SK-N-SH (cell line): ENCODE measurements around the gene RAB7B. TPM values are rescaled to one million over a fixed set of nuclear protein-coding genes. Genes with fewer than 3 reads are reported as not detected.
A peak's percentile ranks its signal among the peaks of the same experiment; 100 is the strongest.

Source experiments
- CTCF ChIA-PET: fragments of 300-600, 350-600 bp; formaldehyde crosslinking; extraction: SDS; loops from one replicate; lab custom pipeline; 2021; lab: Yijun Ruan, JAX
- POLR2A ChIA-PET: fragments of 350-600 bp; sonication (Branson Sonifier 250); formaldehyde crosslinking; extraction: SDS; loops from one replicate; lab custom pipeline; 2020; ENCODE audit warnings: antibody characterized with exemption, inconsistent platforms; lab: Yijun Ruan, JAX
- DNase-seq: peaks from one replicate; pipeline ENCODE4 v3.0.0; 2012
- H2AFZ ChIP-seq: fragments of 200-600 bp; sonication (generic); 2 replicates; pipeline ENCODE4 v1.8.1; 2016; ENCODE audit warnings: antibody characterized with exemption, mild to moderate bottlenecking, low read depth
- H3F3A ChIP-seq: fragments of 200-600 bp; sonication (generic); replicated peaks from 2 replicates; pipeline ENCODE3; 2016; ENCODE audit warnings: antibody characterized with exemption, mild to moderate bottlenecking; ENCODE audit not compliant: insufficient read depth
- H3K27ac ChIP-seq, 2 experiments: fragments of 200-500 bp in 1 of 2; fragments of 200-600 bp in 1 of 2; sonication (Bioruptor generic) in 1 of 2; sonication (generic), shearing (Covaris generic) in 1 of 2; 2 replicates each; pipeline versions ENCODE4 v1.5.1 to v1.6.1; 2014 to 2016; ENCODE audit warnings: low read depth in 2 of 2, inconsistent platforms in 1 of 2, low read length in 1 of 2, mild to moderate bottlenecking in 1 of 2, mixed read lengths in 1 of 2
- H3K27me3 ChIP-seq: fragments of 200-600 bp; sonication (generic), shearing (Covaris generic); 2 replicates; pipeline ENCODE4 v1.6.1; 2016; ENCODE audit warnings: mixed run types; ENCODE audit not compliant: insufficient read depth
- H3K36me3 ChIP-seq, 2 experiments: fragments of 200-500 bp in 1 of 2; fragments of 200-600 bp in 1 of 2; sonication (Bioruptor generic) in 1 of 2; sonication (generic) in 1 of 2; replicated peaks in 1 of 2; 2 replicates each; pipeline versions ENCODE3 to v1.5.1; 2014 to 2016; ENCODE audit warnings: low read length in 1 of 2, mild to moderate bottlenecking in 1 of 2; ENCODE audit not compliant: insufficient read depth in 2 of 2, control insufficient read depth in 1 of 2
- H3K4me1 ChIP-seq, 2 experiments: fragments of 200-500 bp in 1 of 2; fragments of 200-600 bp in 1 of 2; sonication (Bioruptor generic) in 1 of 2; sonication (generic), shearing (Covaris generic) in 1 of 2; 2 replicates each; pipeline versions ENCODE4 v1.5.1 to v1.6.1; 2014 to 2016; ENCODE audit warnings: low read depth in 1 of 2, low read length in 1 of 2, mixed run types in 1 of 2; ENCODE audit not compliant: insufficient read depth in 2 of 2, control insufficient read depth in 1 of 2
- H3K4me2 ChIP-seq: fragments of 200-600 bp; sonication (generic), shearing (Covaris generic); 2 replicates; pipeline ENCODE4 v1.6.1; 2017; ENCODE audit warnings: mixed run types
- H3K4me3 ChIP-seq, 2 experiments: fragments of 200-500 bp in 1 of 2; fragments of 200-600 bp in 1 of 2; sonication (Bioruptor generic) in 1 of 2; sonication (generic), shearing (Covaris generic) in 1 of 2; 2 replicates each; pipeline versions ENCODE4 v1.5.1 to v1.8.1; 2014 to 2016; ENCODE audit warnings: low read depth in 2 of 2, inconsistent platforms in 1 of 2, low read length in 1 of 2, mild to moderate bottlenecking in 1 of 2, mixed read lengths in 1 of 2, moderate library complexity in 1 of 2
- H3K79me2 ChIP-seq: fragments of 200-600 bp; sonication (generic); 2 replicates; pipeline ENCODE4 v1.8.1; 2017; ENCODE audit warnings: mild to moderate bottlenecking; ENCODE audit not compliant: insufficient read depth
- H3K9ac ChIP-seq: fragments of 200-600 bp; sonication (generic); 2 replicates; pipeline ENCODE4 v1.6.1; 2017; ENCODE audit warnings: mixed run types
- H3K9me2 ChIP-seq: fragments of 200-600 bp; sonication (generic); 2 replicates; pipeline ENCODE4 v1.6.1; 2017; ENCODE audit warnings: mixed run types
- H3K9me3 ChIP-seq: fragments of 200-600 bp; sonication (generic); 2 replicates; pipeline ENCODE4 v1.6.1; 2017; ENCODE audit warnings: mixed run types, mild to moderate bottlenecking, moderate library complexity
- H4K20me1 ChIP-seq: fragments of 200-600 bp; sonication (generic); 2 replicates; pipeline ENCODE4 v1.6.1; 2017; ENCODE audit warnings: mild to moderate bottlenecking, mixed run types; ENCODE audit not compliant: insufficient read depth
- EP300 ChIP-seq, 2 experiments: IDR thresholded peaks; 2 replicates each; pipeline versions ENCODE4 v1.4.0 to v1.6.1; 2012; ENCODE audit warnings: borderline replicate concordance in 1 of 2, low read depth in 1 of 2, low read length in 1 of 2
- FOXM1 ChIP-seq: IDR thresholded peaks from 2 replicates; pipeline ENCODE4 v1.4.0; 2012; ENCODE audit warnings: low read depth, mild to moderate bottlenecking
- GABPA ChIP-seq: IDR thresholded peaks from 2 replicates; pipeline ENCODE4 v1.4.0; 2012; ENCODE audit warnings: low read depth, mild to moderate bottlenecking
- JUND ChIP-seq: IDR thresholded peaks from 2 replicates; pipeline ENCODE4 v1.4.0; 2012
- MEF2A ChIP-seq: IDR thresholded peaks from 2 replicates; pipeline ENCODE4 v1.4.0; 2012; ENCODE audit warnings: low read depth, borderline replicate concordance
- MXI1 ChIP-seq: IDR thresholded peaks from 2 replicates; pipeline ENCODE4 v1.6.1; 2012; ENCODE audit warnings: mild to moderate bottlenecking, low read depth, low read length, improper control_type of control experiment
- NFIC ChIP-seq: IDR thresholded peaks from 2 replicates; pipeline ENCODE4 v1.4.0; 2012; ENCODE audit warnings: borderline replicate concordance
- NRF1 ChIP-seq: IDR thresholded peaks from 2 replicates; pipeline ENCODE4 v1.6.1; 2012; ENCODE audit warnings: low read depth, mild to moderate bottlenecking, low read length
- POLR2AphosphoS5 ChIP-seq: IDR thresholded peaks from 2 replicates; pipeline ENCODE4 v1.6.1; 2012; ENCODE audit warnings: low read depth, low read length
- RAD21 ChIP-seq: IDR thresholded peaks from 2 replicates; pipeline ENCODE4 v1.6.1; 2012; ENCODE audit warnings: mild to moderate bottlenecking, low read length
- RCOR1 ChIP-seq: fragments of 150-350 bp; IDR thresholded peaks from 2 replicates; pipeline ENCODE4 v1.6.1; 2017; ENCODE audit warnings: antibody characterized with exemption, low read length
- RXRA ChIP-seq: IDR thresholded peaks from 2 replicates; pipeline ENCODE4 v1.4.0; 2012; ENCODE audit warnings: low read depth, mild to moderate bottlenecking, borderline replicate concordance
- SIN3A ChIP-seq: IDR thresholded peaks from 2 replicates; pipeline ENCODE4 v1.6.1; 2012; ENCODE audit warnings: low read depth, mild to moderate bottlenecking, low read length, moderate library complexity, borderline replicate concordance
- SMC3 ChIP-seq: IDR thresholded peaks from 2 replicates; pipeline ENCODE4 v1.6.1; 2012; ENCODE audit warnings: low read depth, low read length, improper control_type of control experiment
- TEAD4 ChIP-seq: IDR thresholded peaks from 2 replicates; pipeline ENCODE4 v1.4.0; 2012; ENCODE audit warnings: mild to moderate bottlenecking, borderline replicate concordance; ENCODE audit not compliant: insufficient read depth
- WGBS: methylation state at CpG from one replicate; pipeline ENCODE4 v1.1.6; 2017; ENCODE audit warnings: low lambda C conversion rate; 5-methylcytosine and 5-hydroxymethylcytosine counted together
- polyA plus RNA-seq, 3 experiments: library from polyadenylated mRNA; depleted of rRNA; stranded (reverse); fragments of >200 nt; gene quantifications; 2 replicates each; pipeline ENCODE4 v1.2.3, GENCODE V29; 2012
- TF ChIP-seq, protein P1 (sequence below): fragments of 150-350 bp; IDR thresholded peaks from 2 replicates; pipeline ENCODE4 v1.6.1; 2016; ENCODE audit warnings: mild to moderate bottlenecking, low read depth, low read length
- TF ChIP-seq, protein P2 (sequence below): IDR thresholded peaks from 2 replicates; pipeline ENCODE4 v1.4.0; 2012; ENCODE audit warnings: low read depth, borderline replicate concordance
- TF ChIP-seq, protein P3 (sequence below): IDR thresholded peaks from 2 replicates; pipeline ENCODE4 v1.4.0; 2012; ENCODE audit warnings: low read depth
- TF ChIP-seq, protein P4 (sequence below): fragments of 200-600 bp; sonication (generic); IDR thresholded peaks from 2 replicates; pipeline ENCODE4 v1.6.1; 2017; ENCODE audit warnings: antibody characterized with exemption, mild to moderate bottlenecking, moderate library complexity
- TF ChIP-seq, protein P5 (sequence below): fragments of 150-350 bp; IDR thresholded peaks from 2 replicates; pipeline ENCODE4 v1.6.1; 2017; ENCODE audit warnings: antibody characterized with exemption, low read length, low read depth, borderline replicate concordance

Gene RAB7B
- polyA plus RNA-seq, 1 of the 3 experiments (the other 2 are of a cell fraction): 0.15 TPM

- Histone ChIP-seq H3K36me3 (no peaks in the 10 kb centered on the region), H2AFZ (no peak overlapping the region; the same call in 1 of the 2 replicates), H3F3A (no peaks in the 10 kb centered on the region), H3K9me3 (no peaks in the 10 kb centered on the region), H3K9me2 (no peaks in the 10 kb centered on the region), H3K4me3 (no peak overlapping the region), H3K9ac (no peak overlapping the region), H3K4me1 (peaks cover 3 to 11% of the 10 kb centered on the region in 2 experiments; a peak in 2 of 4 replicates), H3K79me2 (no peaks in the 10 kb centered on the region), H3K4me2 (peak overlapping the region; percentile 58), H4K20me1 (no peaks in the 10 kb centered on the region)
- ChIA-PET POLR2A (no interaction called here), CTCF (interaction anchor here (0.6 to 2.8 kb wide), 4 partner anchors 8 to 659 kb away, joined by 3 to 15 read pairs (median 7); no protein-coding TSS in a partner anchor)
- 49% methylated on average over 4 of the region's 4 CpGs for WGBS
- TF ChIP-seq RXRA (no peak), TEAD4 (no peak), NRF1 (no peak), FOXM1 (no peak), MEF2A (no peak), GABPA (no peak), SIN3A (no peak), EP300 (IDR thresholded peaks at IDR 0.05; ENCODE audit: borderline replicate concordance in 1 of 2, low read depth in 1 of 2, low read length in 1 of 2) (no peak), NFIC (no peak), RCOR1 (no peak), JUND (no peak), POLR2AphosphoS5 (no peak), RAD21 (no peak), SMC3 (no peak), MXI1 (no peak)
- TF ChIP-seq, protein P1, sequence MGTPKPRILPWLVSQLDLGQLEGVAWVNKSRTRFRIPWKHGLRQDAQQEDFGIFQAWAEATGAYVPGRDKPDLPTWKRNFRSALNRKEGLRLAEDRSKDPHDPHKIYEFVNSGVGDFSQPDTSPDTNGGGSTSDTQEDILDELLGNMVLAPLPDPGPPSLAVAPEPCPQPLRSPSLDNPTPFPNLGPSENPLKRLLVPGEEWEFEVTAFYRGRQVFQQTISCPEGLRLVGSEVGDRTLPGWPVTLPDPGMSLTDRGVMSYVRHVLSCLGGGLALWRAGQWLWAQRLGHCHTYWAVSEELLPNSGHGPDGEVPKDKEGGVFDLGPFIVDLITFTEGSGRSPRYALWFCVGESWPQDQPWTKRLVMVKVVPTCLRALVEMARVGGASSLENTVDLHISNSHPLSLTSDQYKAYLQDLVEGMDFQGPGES: no peak
- TF ChIP-seq, protein P2, sequence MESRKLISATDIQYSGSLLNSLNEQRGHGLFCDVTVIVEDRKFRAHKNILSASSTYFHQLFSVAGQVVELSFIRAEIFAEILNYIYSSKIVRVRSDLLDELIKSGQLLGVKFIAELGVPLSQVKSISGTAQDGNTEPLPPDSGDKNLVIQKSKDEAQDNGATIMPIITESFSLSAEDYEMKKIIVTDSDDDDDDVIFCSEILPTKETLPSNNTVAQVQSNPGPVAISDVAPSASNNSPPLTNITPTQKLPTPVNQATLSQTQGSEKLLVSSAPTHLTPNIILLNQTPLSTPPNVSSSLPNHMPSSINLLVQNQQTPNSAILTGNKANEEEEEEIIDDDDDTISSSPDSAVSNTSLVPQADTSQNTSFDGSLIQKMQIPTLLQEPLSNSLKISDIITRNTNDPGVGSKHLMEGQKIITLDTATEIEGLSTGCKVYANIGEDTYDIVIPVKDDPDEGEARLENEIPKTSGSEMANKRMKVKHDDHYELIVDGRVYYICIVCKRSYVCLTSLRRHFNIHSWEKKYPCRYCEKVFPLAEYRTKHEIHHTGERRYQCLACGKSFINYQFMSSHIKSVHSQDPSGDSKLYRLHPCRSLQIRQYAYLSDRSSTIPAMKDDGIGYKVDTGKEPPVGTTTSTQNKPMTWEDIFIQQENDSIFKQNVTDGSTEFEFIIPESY: no peak
- TF ChIP-seq, protein P3, sequence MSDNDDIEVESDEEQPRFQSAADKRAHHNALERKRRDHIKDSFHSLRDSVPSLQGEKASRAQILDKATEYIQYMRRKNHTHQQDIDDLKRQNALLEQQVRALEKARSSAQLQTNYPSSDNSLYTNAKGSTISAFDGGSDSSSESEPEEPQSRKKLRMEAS: no peak
- TF ChIP-seq, protein P4, sequence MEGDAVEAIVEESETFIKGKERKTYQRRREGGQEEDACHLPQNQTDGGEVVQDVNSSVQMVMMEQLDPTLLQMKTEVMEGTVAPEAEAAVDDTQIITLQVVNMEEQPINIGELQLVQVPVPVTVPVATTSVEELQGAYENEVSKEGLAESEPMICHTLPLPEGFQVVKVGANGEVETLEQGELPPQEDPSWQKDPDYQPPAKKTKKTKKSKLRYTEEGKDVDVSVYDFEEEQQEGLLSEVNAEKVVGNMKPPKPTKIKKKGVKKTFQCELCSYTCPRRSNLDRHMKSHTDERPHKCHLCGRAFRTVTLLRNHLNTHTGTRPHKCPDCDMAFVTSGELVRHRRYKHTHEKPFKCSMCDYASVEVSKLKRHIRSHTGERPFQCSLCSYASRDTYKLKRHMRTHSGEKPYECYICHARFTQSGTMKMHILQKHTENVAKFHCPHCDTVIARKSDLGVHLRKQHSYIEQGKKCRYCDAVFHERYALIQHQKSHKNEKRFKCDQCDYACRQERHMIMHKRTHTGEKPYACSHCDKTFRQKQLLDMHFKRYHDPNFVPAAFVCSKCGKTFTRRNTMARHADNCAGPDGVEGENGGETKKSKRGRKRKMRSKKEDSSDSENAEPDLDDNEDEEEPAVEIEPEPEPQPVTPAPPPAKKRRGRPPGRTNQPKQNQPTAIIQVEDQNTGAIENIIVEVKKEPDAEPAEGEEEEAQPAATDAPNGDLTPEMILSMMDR: no peak
- TF ChIP-seq, protein P5, sequence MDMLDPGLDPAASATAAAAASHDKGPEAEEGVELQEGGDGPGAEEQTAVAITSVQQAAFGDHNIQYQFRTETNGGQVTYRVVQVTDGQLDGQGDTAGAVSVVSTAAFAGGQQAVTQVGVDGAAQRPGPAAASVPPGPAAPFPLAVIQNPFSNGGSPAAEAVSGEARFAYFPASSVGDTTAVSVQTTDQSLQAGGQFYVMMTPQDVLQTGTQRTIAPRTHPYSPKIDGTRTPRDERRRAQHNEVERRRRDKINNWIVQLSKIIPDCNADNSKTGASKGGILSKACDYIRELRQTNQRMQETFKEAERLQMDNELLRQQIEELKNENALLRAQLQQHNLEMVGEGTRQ: no peak
- TF ChIP-seq, all 33 proteins: peak for 0
- Histone ChIP-seq H3K27ac (no peak overlapping the region), H3K27me3 (no peaks in the 10 kb centered on the region; the same call in 1 of the 2 replicates)
- no peak for DNase-seq
These were observed 18.6 kb upstream of the RAB7B start for GRCh38 chr1:206021626-206022365.
